VCaP (cell line): ENCODE data around the gene SPOCK1.

Experiments used
- H3K27ac ChIP-seq: fragments of 450-650 bp; 2 replicates; pipeline ENCODE4 v1.5.1; 2017
- CTCF ChIP-seq: fragments of 450-650 bp; conservative IDR thresholded peaks from 2 replicates; pipeline ENCODE4 v1.5.1; 2017; ENCODE audit warnings: mild to moderate bottlenecking, moderate library complexity

SPOCK1 gene

GRCh38 chr5:137019229-137019628 lies 479.9 kb downstream of the SPOCK1 start:
- no peak overlapping the region for H3K27ac ChIP-seq
- TF ChIP-seq CTCF, result no peak

- H3K27ac ChIP-seq, result no peak overlapping the region
Measured at GRCh38 chr5:137016783-137017324, 482.3 kb downstream of the SPOCK1 start.

GRCh38 chr5:137015540-137016116 lies 483.5 kb downstream of the SPOCK1 start:
- no peak for TF ChIP-seq CTCF
- H3K27ac ChIP-seq, result no peak overlapping the region

More at GRCh38 chr5:137016783-137017324, 482.3 kb downstream of the SPOCK1 start:
- no peak for TF ChIP-seq CTCF

GRCh38 chr5:137014731-137015130 lies 484.4 kb downstream of the SPOCK1 start:
- no peak for TF ChIP-seq CTCF
- H3K27ac ChIP-seq, result no peak overlapping the region

- H3K27ac ChIP-seq, result no peak overlapping the region
- TF ChIP-seq CTCF, result no peak
Measured at GRCh38 chr5:137010226-137010625, 488.9 kb downstream of the SPOCK1 start.

GRCh38 chr5:137004279-137004678 lies 494.8 kb downstream of the SPOCK1 start:
- no peak overlapping the region for H3K27ac ChIP-seq

GRCh38 chr5:137001026-137001569 lies 498.0 kb downstream of the SPOCK1 start:
- no peak overlapping the region for H3K27ac ChIP-seq
- TF ChIP-seq CTCF, result no peak

More at GRCh38 chr5:137004279-137004678, 494.8 kb downstream of the SPOCK1 start:
- TF ChIP-seq CTCF, result no peak
